WI38 (cell line): ENCODE results near the gene TMEM114.

Source experiments
- H3K4me3 ChIP-seq: 2 replicates; pipeline ENCODE4 v1.5.1; 2011; ENCODE audit warnings: low read depth, mild to moderate bottlenecking, control low read depth, low read length
- TF ChIP-seq, protein P1 (sequence below): IDR thresholded peaks from 2 replicates; pipeline ENCODE4 v1.5.1; 2012; ENCODE audit warnings: low read depth, mild to moderate bottlenecking, control low read depth, low read length

Gene TMEM114

GRCh38 chr16:8530752-8531384 lies 59.4 kb downstream of the TMEM114 start:
- no peak overlapping the region for H3K4me3 ChIP-seq
- TF ChIP-seq, protein P1, sequence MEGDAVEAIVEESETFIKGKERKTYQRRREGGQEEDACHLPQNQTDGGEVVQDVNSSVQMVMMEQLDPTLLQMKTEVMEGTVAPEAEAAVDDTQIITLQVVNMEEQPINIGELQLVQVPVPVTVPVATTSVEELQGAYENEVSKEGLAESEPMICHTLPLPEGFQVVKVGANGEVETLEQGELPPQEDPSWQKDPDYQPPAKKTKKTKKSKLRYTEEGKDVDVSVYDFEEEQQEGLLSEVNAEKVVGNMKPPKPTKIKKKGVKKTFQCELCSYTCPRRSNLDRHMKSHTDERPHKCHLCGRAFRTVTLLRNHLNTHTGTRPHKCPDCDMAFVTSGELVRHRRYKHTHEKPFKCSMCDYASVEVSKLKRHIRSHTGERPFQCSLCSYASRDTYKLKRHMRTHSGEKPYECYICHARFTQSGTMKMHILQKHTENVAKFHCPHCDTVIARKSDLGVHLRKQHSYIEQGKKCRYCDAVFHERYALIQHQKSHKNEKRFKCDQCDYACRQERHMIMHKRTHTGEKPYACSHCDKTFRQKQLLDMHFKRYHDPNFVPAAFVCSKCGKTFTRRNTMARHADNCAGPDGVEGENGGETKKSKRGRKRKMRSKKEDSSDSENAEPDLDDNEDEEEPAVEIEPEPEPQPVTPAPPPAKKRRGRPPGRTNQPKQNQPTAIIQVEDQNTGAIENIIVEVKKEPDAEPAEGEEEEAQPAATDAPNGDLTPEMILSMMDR: no peak

- TF ChIP-seq, protein P1: no peak
- H3K4me3 ChIP-seq: no peak overlapping the region
Measured at GRCh38 chr16:8528471-8528870, 61.8 kb downstream of the TMEM114 start.

DNA sequence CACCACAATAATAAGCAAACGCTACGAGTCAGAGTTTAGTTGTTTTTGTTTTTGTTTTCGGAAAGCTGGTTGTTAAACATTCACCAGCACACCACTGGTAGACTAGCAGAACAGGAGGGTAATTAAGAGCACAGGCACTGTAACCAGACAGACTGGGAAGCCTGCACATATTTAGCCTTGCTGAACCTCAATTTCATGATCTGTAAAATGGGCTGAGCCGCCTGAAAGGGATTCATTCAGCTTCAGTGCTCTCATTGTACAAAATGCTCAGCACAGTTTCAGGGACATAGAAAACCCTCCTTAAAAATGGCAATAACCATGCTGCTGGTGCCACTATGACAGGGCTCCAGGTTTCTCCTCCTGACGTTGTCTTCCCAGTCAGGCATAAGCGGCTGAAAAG lies 66.4 kb downstream of the TMEM114 start:
- H3K4me3 ChIP-seq: no peak overlapping the region
- TF ChIP-seq, protein P1: no peak

GRCh38 chr16:8522757-8523156 lies 67.6 kb downstream of the TMEM114 start:
- TF ChIP-seq, protein P1: no peak
- H3K4me3 ChIP-seq: no peak overlapping the region

- H3K4me3 ChIP-seq: no peak overlapping the region
- TF ChIP-seq, protein P1: no peak
Measured at GRCh38 chr16:8519643-8520042, 70.7 kb downstream of the TMEM114 start.
